ENCODE data around the gene CYB561D1.

CYB561D1 gene

GRCh38 chr1:109487261-109487660, 6.6 kb upstream of the CYB561D1 start:
- no peak for TF ChIP-seq CTCF (IDR thresholded peaks at IDR 0.05; ENCODE audit: low read length, missing control alignments)
- no peak for DNase-seq (ENCODE audit: low read depth)

DNA sequence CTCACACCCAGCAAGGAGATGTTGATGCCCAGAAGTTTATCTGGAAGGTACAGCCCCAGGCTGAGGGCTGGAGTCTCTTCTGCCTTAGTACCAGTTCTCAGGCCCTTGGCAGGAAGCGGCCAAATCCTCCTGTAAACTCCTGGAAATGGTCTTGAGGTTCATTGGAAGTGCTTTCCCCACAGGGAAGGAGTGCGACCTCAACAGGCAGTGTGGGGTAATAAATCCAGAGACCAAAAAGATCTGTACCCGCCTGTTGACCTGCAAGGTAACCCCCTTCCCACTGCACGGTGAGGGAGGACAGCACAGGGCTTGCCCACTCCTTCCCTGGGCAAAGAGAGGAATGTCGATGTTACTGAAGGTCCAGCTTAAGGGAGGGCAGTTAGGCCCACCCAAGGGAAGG, 5.7 kb upstream of the CYB561D1 start:
- TF ChIP-seq CTCF (IDR thresholded peaks at IDR 0.05; ENCODE audit: low read length, missing control alignments) = peak; percentile 5
- DNase-seq (ENCODE audit: low read depth) = no peak
- no peak overlapping the region for H3K4me3 ChIP-seq (replicated peaks; ENCODE audit: low read depth, low read length)

More at GRCh38 chr1:109487261-109487660, 6.6 kb upstream of the CYB561D1 start:
- no peak overlapping the region for H3K4me3 ChIP-seq (replicated peaks; ENCODE audit: low read depth, low read length)

- no peak for DNase-seq (ENCODE audit: low read depth)
- H3K4me3 ChIP-seq (replicated peaks; ENCODE audit: low read depth, low read length) = no peak overlapping the region
- TF ChIP-seq CTCF (IDR thresholded peaks at IDR 0.05; ENCODE audit: low read length, missing control alignments) = no peak
Observed at GRCh38 chr1:109488696-109489095, 5.2 kb upstream of the CYB561D1 start.

- no peak overlapping the region for H3K4me3 ChIP-seq (replicated peaks; ENCODE audit: low read depth, low read length)
- TF ChIP-seq CTCF (IDR thresholded peaks at IDR 0.05; ENCODE audit: low read length, missing control alignments) = peak; percentile 98
- peak; percentile 77 for DNase-seq (ENCODE audit: low read depth)
Observed at GRCh38 chr1:109490029-109490933, 3.6 kb upstream of the CYB561D1 start.

- H3K4me3 ChIP-seq (replicated peaks; ENCODE audit: low read depth, low read length) = no peak overlapping the region
- TF ChIP-seq CTCF (IDR thresholded peaks at IDR 0.05; ENCODE audit: low read length, missing control alignments) = no peak
- DNase-seq (ENCODE audit: low read depth) = no peak
Observed at GRCh38 chr1:109490934-109491302, 3.0 kb upstream of the CYB561D1 start.

DNA sequence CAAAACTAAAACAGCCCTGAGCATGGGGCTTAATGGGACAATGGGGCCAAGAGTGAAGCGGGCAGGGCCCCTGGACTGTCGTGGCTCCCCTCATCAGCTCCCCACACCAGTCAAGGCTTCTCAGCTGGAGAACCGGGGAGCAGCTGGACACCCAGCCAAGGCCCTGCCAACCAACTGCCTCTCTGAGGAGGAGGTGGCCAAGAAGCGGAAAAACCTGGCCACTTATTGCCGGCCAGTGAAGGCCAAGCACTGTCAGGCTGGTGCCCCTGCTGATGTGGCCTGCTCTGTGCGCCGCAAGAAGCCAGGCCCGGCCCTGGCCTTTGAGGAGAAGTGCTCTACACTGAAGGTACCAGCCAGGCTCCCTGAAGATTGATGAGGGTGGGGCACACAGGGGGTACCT, 2.5 kb upstream of the CYB561D1 start:
- no peak overlapping the region for H3K4me3 ChIP-seq (replicated peaks; ENCODE audit: low read depth, low read length)
- DNase-seq (ENCODE audit: low read depth) = no peak
- TF ChIP-seq CTCF (IDR thresholded peaks at IDR 0.05; ENCODE audit: low read length, missing control alignments) = no peak

DNA sequence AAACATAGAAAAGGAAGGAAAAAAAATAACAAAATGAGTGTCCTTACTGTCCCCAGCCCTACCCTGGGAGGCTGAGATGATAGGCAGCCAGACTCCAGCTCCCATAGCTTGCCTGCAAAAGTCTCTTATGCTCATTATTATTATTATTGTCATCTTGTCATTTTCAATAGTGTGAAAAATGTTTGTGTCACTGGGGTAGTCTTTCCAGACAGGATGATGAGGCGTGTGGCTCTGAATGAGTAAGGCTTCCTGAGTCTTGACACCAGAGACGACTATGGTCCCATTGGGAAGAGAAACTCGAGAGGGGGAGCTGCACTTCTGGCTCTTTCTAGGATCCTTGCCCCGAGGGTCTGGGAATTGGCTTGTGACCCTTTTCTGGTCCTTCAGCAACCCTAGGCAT, 1.1 kb upstream of the CYB561D1 start:
- H3K4me3 ChIP-seq (replicated peaks; ENCODE audit: low read depth, low read length) = no peak overlapping the region
- no peak for TF ChIP-seq CTCF (IDR thresholded peaks at IDR 0.05; ENCODE audit: low read length, missing control alignments)
- DNase-seq (ENCODE audit: low read depth) = no peak

Measured in fibroblast of pulmonary artery (primary cell).